ENCODE results near the gene FYN.

The FYN gene

DNA sequence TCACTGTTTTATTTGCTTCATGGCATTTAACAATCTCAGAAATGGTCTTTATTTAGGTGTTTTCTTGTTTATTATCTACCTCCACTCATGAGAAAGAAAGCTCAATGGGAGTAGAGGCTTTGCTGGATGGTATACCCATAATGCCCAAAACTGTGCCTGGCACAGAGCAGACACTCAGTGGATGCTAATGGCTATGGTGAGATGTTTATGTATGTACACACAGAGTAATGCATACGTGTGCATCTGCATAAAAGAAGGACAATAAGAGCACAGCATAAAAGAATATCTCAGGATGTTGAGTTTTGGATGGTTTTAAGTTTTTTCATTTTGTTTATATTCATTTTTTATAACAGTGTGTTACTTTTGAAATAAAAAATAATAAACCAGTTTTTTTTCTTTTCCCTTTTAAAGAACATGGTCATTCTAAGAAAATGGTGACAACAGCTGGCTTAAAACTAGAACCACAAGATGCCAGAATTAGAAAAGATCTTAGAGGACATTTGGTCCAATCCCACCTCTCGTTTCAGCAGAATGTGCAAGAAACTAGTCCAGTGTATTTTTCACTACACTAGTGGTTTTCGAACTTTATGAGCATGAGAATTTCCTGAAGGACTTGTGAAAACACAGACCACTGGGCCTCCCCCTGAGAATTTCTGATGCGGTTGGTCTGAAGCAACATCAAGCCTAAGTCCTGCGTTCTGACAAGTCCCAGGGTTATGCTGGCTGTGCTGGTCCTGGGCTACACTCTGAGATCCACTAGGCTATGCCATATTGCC, 131.9 kb downstream of the FYN start:
- no peak for TF ChIP-seq EZH2 (IDR thresholded peaks at IDR 0.05; ENCODE audit: borderline replicate concordance, low read depth, low read length, severe bottlenecking)
- TF ChIP-seq, protein P1, sequence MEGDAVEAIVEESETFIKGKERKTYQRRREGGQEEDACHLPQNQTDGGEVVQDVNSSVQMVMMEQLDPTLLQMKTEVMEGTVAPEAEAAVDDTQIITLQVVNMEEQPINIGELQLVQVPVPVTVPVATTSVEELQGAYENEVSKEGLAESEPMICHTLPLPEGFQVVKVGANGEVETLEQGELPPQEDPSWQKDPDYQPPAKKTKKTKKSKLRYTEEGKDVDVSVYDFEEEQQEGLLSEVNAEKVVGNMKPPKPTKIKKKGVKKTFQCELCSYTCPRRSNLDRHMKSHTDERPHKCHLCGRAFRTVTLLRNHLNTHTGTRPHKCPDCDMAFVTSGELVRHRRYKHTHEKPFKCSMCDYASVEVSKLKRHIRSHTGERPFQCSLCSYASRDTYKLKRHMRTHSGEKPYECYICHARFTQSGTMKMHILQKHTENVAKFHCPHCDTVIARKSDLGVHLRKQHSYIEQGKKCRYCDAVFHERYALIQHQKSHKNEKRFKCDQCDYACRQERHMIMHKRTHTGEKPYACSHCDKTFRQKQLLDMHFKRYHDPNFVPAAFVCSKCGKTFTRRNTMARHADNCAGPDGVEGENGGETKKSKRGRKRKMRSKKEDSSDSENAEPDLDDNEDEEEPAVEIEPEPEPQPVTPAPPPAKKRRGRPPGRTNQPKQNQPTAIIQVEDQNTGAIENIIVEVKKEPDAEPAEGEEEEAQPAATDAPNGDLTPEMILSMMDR (IDR thresholded peaks at IDR 0.05; ENCODE audit: borderline replicate concordance, extremely low read depth, low read length, poor library complexity, severe bottlenecking), result no peak
- no peak overlapping the region for H3K4me3 ChIP-seq (ENCODE audit: low read depth in 1 of 2, low read length in 2 of 2)
- H2AFZ ChIP-seq (ENCODE audit: low read depth, low read length), result no peak overlapping the region
- peaks cover 44% of the 10 kb centered on the region for H3K79me2 ChIP-seq (ENCODE audit: insufficient read depth, low read length)
- ATAC-seq (ENCODE audit: insufficient read depth, low read depth) (no peak), DNase-seq (no peak)
- no peaks in the 10 kb centered on the region for H3K9me3 ChIP-seq (ENCODE audit: insufficient read depth, low read length, severe bottlenecking)
- H3K9ac ChIP-seq (ENCODE audit: low read depth, low read length), result no peak overlapping the region
- H3K4me2 ChIP-seq (ENCODE audit: insufficient read depth, low read length), result no peak overlapping the region
- H4K20me1 ChIP-seq (ENCODE audit: insufficient read depth, low read length), result peaks cover 29% of the 10 kb centered on the region; the same call in 1 of the 2 replicates
- H3K36me3 ChIP-seq (ENCODE audit: insufficient read depth, low read length), result peaks cover 34% of the 10 kb centered on the region
- no peak overlapping the region for H3K27ac ChIP-seq (ENCODE audit: low read length)
- H3K4me1 ChIP-seq (ENCODE audit: insufficient read depth, low read length), result no peaks in the 10 kb centered on the region
- H3K27me3 ChIP-seq (ENCODE audit: insufficient read depth, low read length, poor library complexity), result no peaks in the 10 kb centered on the region

DNA sequence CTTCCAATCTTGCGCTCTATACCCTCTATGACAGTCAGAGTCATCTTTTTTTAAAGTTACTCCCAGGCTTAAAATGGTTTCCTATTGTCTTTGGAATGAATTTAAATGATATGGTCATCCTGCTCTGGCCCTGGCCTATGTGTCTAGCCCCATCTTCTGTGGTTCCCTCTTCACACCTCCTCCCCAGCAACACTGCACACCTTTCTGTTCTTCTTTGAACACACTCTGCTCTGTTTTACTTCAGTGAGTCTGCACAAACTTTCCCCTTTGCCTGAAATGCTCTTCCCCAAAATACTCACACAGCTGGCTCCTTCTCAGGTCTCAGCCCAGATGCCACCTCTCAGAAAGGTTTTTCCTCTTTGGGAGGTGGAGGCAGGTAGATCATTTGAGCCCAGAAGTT, 132.7 kb downstream of the FYN start:
- H4K20me1 ChIP-seq (ENCODE audit: insufficient read depth, low read length), result peaks cover 27% of the 10 kb centered on the region; the same call in 1 of the 2 replicates
- no peak overlapping the region for H3K9ac ChIP-seq (ENCODE audit: low read depth, low read length)
- no peak overlapping the region for H3K4me3 ChIP-seq (ENCODE audit: low read depth in 1 of 2, low read length in 2 of 2)
- TF ChIP-seq, protein P1 (IDR thresholded peaks at IDR 0.05; ENCODE audit: borderline replicate concordance, extremely low read depth, low read length, poor library complexity, severe bottlenecking), result no peak
- TF ChIP-seq EZH2 (IDR thresholded peaks at IDR 0.05; ENCODE audit: borderline replicate concordance, low read depth, low read length, severe bottlenecking), result no peak
- DNase-seq (no peak), ATAC-seq (ENCODE audit: insufficient read depth, low read depth) (no peak)
- H3K27me3 ChIP-seq (ENCODE audit: insufficient read depth, low read length, poor library complexity), result no peaks in the 10 kb centered on the region
- no peak overlapping the region for H2AFZ ChIP-seq (ENCODE audit: low read depth, low read length)
- H3K4me1 ChIP-seq (ENCODE audit: insufficient read depth, low read length), result no peaks in the 10 kb centered on the region
- H3K27ac ChIP-seq (ENCODE audit: low read length), result no peak overlapping the region
- H3K36me3 ChIP-seq (ENCODE audit: insufficient read depth, low read length), result peaks cover 37% of the 10 kb centered on the region
- H3K9me3 ChIP-seq (ENCODE audit: insufficient read depth, low read length, severe bottlenecking), result no peaks in the 10 kb centered on the region
- no peak overlapping the region for H3K4me2 ChIP-seq (ENCODE audit: insufficient read depth, low read length)
- H3K79me2 ChIP-seq (ENCODE audit: insufficient read depth, low read length), result peaks cover 46% of the 10 kb centered on the region

DNA sequence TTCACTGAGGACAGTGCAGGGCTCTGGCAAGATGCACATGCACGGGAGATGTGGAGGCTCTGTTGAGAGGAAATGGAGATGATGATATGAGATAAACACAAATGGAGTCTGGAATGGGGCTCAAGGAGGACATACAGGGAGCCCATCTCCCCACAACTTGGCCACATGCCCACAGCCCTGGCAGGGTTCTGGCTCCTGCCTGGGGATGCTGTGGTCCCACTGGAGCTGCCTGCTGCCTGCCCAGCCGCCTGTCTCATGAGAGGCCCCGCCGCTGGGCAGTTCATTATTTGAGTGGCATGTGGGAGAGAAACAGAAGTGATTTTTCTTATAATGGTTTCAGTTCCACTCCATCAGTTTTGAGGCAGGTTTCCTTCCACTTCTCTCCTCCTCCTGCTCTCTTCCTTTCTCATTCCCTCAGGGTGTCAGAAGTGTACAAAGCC, 134.0 kb downstream of the FYN start:
- H4K20me1 ChIP-seq (ENCODE audit: insufficient read depth, low read length), result peaks cover 21% of the 10 kb centered on the region; the same call in 1 of the 2 replicates
- TF ChIP-seq EZH2 (IDR thresholded peaks at IDR 0.05; ENCODE audit: borderline replicate concordance, low read depth, low read length, severe bottlenecking), result no peak
- TF ChIP-seq, protein P1 (IDR thresholded peaks at IDR 0.05; ENCODE audit: borderline replicate concordance, extremely low read depth, low read length, poor library complexity, severe bottlenecking), result no peak
- no peak overlapping the region for H2AFZ ChIP-seq (ENCODE audit: low read depth, low read length)
- ATAC-seq (ENCODE audit: insufficient read depth, low read depth) (no peak), DNase-seq (no peak)
- no peak overlapping the region for H3K4me2 ChIP-seq (ENCODE audit: insufficient read depth, low read length)
- no peak overlapping the region for H3K27ac ChIP-seq (ENCODE audit: low read length)
- H3K27me3 ChIP-seq (ENCODE audit: insufficient read depth, low read length, poor library complexity), result no peaks in the 10 kb centered on the region
- H3K9me3 ChIP-seq (ENCODE audit: insufficient read depth, low read length, severe bottlenecking), result no peaks in the 10 kb centered on the region
- no peaks in the 10 kb centered on the region for H3K4me1 ChIP-seq (ENCODE audit: insufficient read depth, low read length)
- H3K9ac ChIP-seq (ENCODE audit: low read depth, low read length), result no peak overlapping the region
- H3K36me3 ChIP-seq (ENCODE audit: insufficient read depth, low read length), result peaks cover 42% of the 10 kb centered on the region
- peaks cover 49% of the 10 kb centered on the region for H3K79me2 ChIP-seq (ENCODE audit: insufficient read depth, low read length)
- H3K4me3 ChIP-seq (ENCODE audit: low read depth in 1 of 2, low read length in 2 of 2), result no peak overlapping the region
